Karpas-422 (cell line): ENCODE data around the gene MED19. TPM values are rescaled to one million over a fixed set of nuclear protein-coding genes. Genes with fewer than 3 reads are reported as not detected.

ENCODE experiments used
- DNase-seq: peaks from one replicate; pipeline ENCODE4 v3.0.0-alpha.2; 2015
- H2AFZ ChIP-seq: fragments of 200-600 bp; sonication (generic); 2 replicates; pipeline ENCODE4 v1.6.1; 2014; ENCODE audit warnings: antibody characterized with exemption, low read length, mixed read lengths
- H3K27ac ChIP-seq: fragments of 200-600 bp; sonication (generic); 2 replicates; pipeline ENCODE4 v1.5.1; 2014; ENCODE audit warnings: mild to moderate bottlenecking, low read length, moderate library complexity
- H3K27me3 ChIP-seq: fragments of 200-600 bp; sonication (generic); 2 replicates; pipeline ENCODE4 v1.6.1; 2014; ENCODE audit warnings: low read length, mixed read lengths
- H3K36me3 ChIP-seq: fragments of 200-600 bp; sonication (generic); 2 replicates; pipeline ENCODE4 v1.6.1; 2014; ENCODE audit warnings: low read length, mixed read lengths; ENCODE audit not compliant: insufficient read depth
- H3K4me1 ChIP-seq: fragments of 200-600 bp; sonication (generic); 2 replicates; pipeline ENCODE4 v1.6.1; 2014; ENCODE audit warnings: mild to moderate bottlenecking, low read length, mixed read lengths
- H3K4me2 ChIP-seq: fragments of 200-600 bp; sonication (generic); 2 replicates; pipeline ENCODE4 v1.6.1; 2014; ENCODE audit warnings: low read length, low read depth, mild to moderate bottlenecking; ENCODE audit not compliant: poor library complexity, severe bottlenecking
- H3K4me3 ChIP-seq: fragments of 200-600 bp; sonication (generic); 2 replicates; pipeline ENCODE4 v1.5.1; 2014; ENCODE audit warnings: mild to moderate bottlenecking, antibody characterized with exemption, low read length, mixed read lengths
- H3K79me2 ChIP-seq: fragments of 200-600 bp; sonication (generic); 2 replicates; pipeline ENCODE4 v1.6.1; 2014; ENCODE audit warnings: mild to moderate bottlenecking, low read length, mixed read lengths
- H3K9ac ChIP-seq: fragments of 200-600 bp; sonication (generic); 2 replicates; pipeline ENCODE4 v1.6.0; 2014; ENCODE audit warnings: low read length
- H3K9me2 ChIP-seq: fragments of 200-600 bp; sonication (generic), shearing (Covaris generic); replicated peaks from 2 replicates; pipeline ENCODE4 v1.6.0; 2014; ENCODE audit warnings: mild to moderate bottlenecking, low read length, moderate library complexity; ENCODE audit not compliant: insufficient read depth
- H3K9me3 ChIP-seq: fragments of 300-700, 200-600 bp; sonication (generic); 2 replicates; pipeline ENCODE4 v1.6.1; 2014; ENCODE audit warnings: low read length, mixed read lengths
- H4K20me1 ChIP-seq: fragments of 200-600 bp; sonication (generic); 2 replicates; pipeline ENCODE4 v1.6.1; 2014; ENCODE audit warnings: mild to moderate bottlenecking, antibody characterized with exemption, low read length, low read depth; ENCODE audit not compliant: insufficient read depth
- total RNA-seq: library from RNA; depleted of rRNA; stranded (reverse); fragments of >200 nt; shearing (Covaris generic); gene quantifications from 2 replicates; pipeline ENCODE4 v1.2.3, GENCODE V29; 2014; ENCODE audit warnings: low replicate concordance

The MED19 gene
- total RNA-seq, 1 experiment from 2014 or later = 12.8 TPM

DNA sequence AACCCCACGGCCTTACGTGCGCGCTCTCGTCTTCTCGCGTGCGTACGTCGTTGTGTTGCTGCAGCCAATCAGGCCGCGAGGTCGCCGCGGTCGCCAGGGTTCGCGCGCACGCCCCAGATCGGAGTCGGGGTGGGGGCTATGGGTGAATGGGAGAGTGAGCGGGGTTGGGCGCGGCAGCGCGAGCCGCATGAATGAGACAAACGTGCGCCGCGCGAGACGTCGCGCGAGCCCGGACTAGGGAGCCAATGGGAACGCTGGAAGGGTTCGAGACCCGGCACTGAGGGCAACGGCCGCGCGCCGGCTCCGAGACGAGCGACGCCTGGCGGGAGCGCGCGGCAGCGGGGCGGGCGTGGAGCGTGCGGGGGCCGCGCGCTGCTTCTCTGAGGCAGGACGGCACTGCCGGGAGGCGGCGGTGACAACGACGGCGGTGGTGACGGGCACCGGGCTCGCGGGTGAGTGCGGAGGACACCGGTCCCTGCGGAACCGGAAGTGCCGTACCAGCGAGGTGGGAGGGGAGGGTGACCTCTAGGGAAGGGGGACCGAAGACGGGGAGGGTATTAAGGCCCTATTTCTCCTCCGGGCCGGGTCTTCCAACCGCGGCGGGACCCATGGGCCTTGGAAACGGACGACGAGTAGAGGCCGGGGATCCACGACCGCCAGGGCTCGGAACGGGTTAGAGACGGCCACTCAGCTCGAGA lies 44.1 kb downstream of the MED19 start, which contains the start of gene ZDHHC5:
Gene ZDHHC5 (plus strand): TSS at position 379 of the 698 bp plus-strand sequence. CDS start 4,977 bp downstream, outside the sequence.
- no peaks in the 10 kb centered on the region for H3K27me3 ChIP-seq
- peaks cover 23% of the 10 kb centered on the region; the same call in 1 of the 2 replicates for H3K36me3 ChIP-seq
- peak within 1 kb of the TSS; percentile 99 for H3K4me2 ChIP-seq
- peaks cover 20% of the 10 kb centered on the region for H3K4me1 ChIP-seq
- peaks cover 49% of the 10 kb centered on the region for H3K79me2 ChIP-seq
- H3K9ac ChIP-seq = peak within 1 kb of the TSS; percentile 98
- DNase-seq = peak; percentile 99
- peak within 1 kb of the TSS; percentile 97 for H3K4me3 ChIP-seq
- peaks cover 23% of the 10 kb centered on the region for H4K20me1 ChIP-seq
- no peaks in the 10 kb centered on the region for H3K9me2 ChIP-seq
- H2AFZ ChIP-seq = peak within 1 kb of the TSS; percentile 96
- peak within 1 kb of the TSS; percentile 89 for H3K27ac ChIP-seq
- H3K9me3 ChIP-seq = no peaks in the 10 kb centered on the region

DNA sequence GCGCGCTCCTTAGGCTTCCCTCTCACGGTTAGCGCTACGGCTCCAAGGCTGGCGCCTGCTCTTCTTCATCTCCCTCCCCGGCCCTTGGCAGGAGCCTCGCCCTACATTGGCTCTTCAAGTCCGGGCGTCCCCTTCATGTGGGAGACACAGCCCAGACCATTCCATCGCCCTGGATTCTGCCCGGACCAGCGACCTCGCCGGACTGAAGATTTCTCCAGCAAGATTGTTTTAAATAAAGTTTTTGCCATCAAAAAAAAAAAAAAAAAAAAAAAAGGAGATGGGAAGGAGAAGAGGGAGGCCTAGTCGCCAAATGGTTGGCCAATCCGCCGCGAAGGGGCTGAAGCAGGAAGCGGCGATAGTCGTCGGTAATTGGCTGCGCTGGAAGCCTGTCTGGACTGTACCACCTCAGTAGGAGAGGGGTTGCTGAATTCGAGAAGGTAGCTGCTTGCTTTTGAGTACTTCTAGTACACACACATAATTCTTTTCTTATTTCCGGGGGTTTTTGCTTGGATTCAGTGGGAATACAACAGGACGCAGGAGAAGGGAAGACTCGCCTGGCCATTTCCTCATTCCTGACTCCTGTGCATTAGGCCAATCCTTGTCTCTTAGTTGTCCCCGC lies 44.8 kb downstream of the MED19 start:
- Histone ChIP-seq H3K27me3 (no peaks in the 10 kb centered on the region), H3K4me3 (peak overlapping the region; percentile 97), H3K79me2 (peaks cover 42% of the 10 kb centered on the region), H3K4me1 (peaks cover 20% of the 10 kb centered on the region), H3K9me2 (no peaks in the 10 kb centered on the region), H3K9me3 (no peaks in the 10 kb centered on the region), H3K36me3 (peaks cover 17% of the 10 kb centered on the region; the same call in 1 of the 2 replicates), H2AFZ (peak overlapping the region; percentile 96), H3K27ac (peak overlapping the region; percentile 82), H3K9ac (peak overlapping the region; percentile 84), H3K4me2 (peak overlapping the region; percentile 99), H4K20me1 (peaks cover 16% of the 10 kb centered on the region)
- DNase-seq = peak; percentile 99

DNA sequence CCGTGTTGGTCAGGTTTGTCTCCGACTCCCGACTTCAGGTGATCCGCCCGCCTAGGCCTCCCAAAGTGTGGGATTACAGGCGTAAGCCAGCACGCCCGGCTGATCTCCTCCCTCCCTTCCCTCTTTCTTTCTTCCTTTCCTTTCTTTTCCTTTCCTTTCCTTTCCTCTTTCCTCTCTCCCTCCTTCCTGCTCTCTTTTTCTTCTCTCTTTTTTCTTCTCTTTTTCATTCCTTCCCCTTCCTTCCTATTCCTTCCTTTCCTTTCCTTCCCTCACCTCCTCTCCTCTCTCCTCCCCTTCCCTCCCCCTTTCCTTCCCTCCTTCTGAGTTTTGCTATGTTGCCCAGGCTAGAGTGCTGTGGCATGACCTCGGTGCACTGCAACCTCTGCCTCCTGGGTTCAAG lies 48.0 kb downstream of the MED19 start:
- Histone ChIP-seq H3K36me3 (peaks cover 16% of the 10 kb centered on the region; the same call in 1 of the 2 replicates), H3K9me3 (no peaks in the 10 kb centered on the region), H3K4me1 (peaks cover 9% of the 10 kb centered on the region), H3K9ac (no peak overlapping the region), H3K9me2 (no peaks in the 10 kb centered on the region), H4K20me1 (peaks cover 1% of the 10 kb centered on the region), H3K4me2 (no peak overlapping the region), H3K4me3 (no peak overlapping the region), H3K27me3 (no peaks in the 10 kb centered on the region), H3K79me2 (peaks cover 36% of the 10 kb centered on the region), H3K27ac (no peak overlapping the region), H2AFZ (no peak overlapping the region)
- DNase-seq = no peak

DNA sequence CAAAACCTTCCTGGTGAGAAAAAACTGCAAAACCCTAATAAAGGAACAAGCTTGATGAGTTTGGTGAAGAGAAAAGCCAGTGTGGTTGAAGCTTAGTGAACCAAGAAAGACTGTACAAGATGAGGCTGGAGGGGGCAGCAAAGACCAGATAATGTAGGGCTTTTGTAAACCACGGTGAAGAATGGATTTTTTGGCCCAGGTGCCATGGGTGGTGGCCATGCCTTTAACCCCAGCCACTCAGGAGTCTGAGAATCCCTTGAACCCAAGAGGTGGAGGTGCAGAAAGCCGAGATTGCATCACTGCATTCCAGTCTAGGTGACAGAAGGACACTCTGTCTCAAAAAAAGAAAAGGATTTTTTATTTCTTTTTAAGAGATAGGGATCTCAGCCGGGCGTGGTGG lies 49.1 kb downstream of the MED19 start:
- Histone ChIP-seq H3K9ac (no peak overlapping the region), H3K27ac (no peak overlapping the region), H4K20me1 (0 out of 2 replicates have a peak, but pooled peaks cover 4% of the 10 kb centered on the region), H3K27me3 (no peaks in the 10 kb centered on the region), H3K9me2 (no peaks in the 10 kb centered on the region), H3K79me2 (peaks cover 37% of the 10 kb centered on the region), H3K4me1 (peaks cover 16% of the 10 kb centered on the region), H3K36me3 (peaks cover 16% of the 10 kb centered on the region; the same call in 1 of the 2 replicates), H3K4me2 (no peak overlapping the region), H3K9me3 (no peaks in the 10 kb centered on the region), H3K4me3 (no peak overlapping the region), H2AFZ (no peak overlapping the region)
- DNase-seq = peak; percentile 73

DNA sequence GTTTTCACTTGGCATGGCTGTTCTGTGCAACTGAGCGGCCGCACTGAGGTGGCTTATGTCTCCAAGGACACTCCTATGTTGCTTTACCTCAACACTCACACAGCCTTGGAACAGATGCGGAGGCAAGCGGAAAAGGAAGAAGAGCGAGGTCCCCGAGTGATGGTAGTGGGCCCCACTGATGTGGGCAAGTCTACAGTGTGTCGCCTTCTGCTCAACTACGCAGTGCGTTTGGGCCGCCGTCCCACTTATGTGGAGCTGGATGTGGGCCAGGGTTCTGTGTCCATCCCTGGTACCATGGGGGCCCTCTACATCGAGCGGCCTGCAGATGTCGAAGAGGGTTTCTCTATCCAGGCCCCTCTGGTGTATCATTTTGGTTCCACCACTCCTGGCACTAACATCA lies 52.3 kb downstream of the MED19 start:
- Histone ChIP-seq H3K4me2 (no peak overlapping the region), H3K9me2 (no peaks in the 10 kb centered on the region), H4K20me1 (0 out of 2 replicates have a peak, but pooled peaks cover 4% of the 10 kb centered on the region), H3K27me3 (no peaks in the 10 kb centered on the region), H3K79me2 (peaks cover 41% of the 10 kb centered on the region), H3K9ac (no peak overlapping the region), H3K36me3 (peaks cover 16% of the 10 kb centered on the region; the same call in 1 of the 2 replicates), H3K9me3 (no peaks in the 10 kb centered on the region), H2AFZ (no peak overlapping the region), H3K4me1 (peaks cover 15% of the 10 kb centered on the region), H3K27ac (no peak overlapping the region), H3K4me3 (no peak overlapping the region)
- DNase-seq = no peak

DNA sequence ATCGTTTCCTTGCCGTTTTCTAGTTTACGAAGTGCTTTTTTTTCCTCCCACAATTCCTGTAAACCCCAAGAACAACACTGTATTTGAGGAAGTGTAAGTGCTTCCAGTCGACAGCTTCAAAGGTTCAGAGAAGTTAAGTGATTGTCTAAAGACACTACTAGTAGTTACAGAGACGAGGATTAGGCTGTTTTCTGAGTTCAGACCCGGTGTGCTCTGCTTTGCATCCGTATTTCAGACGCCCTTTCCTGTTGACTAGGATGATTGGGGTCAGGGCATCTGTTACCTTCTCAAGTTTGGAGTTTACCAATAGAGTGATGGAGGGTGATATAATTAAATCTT lies 54.0 kb downstream of the MED19 start:
- H3K27me3 ChIP-seq = no peaks in the 10 kb centered on the region
- peaks cover 41% of the 10 kb centered on the region for H3K79me2 ChIP-seq
- peak overlapping the region; percentile 100 for H3K4me2 ChIP-seq
- H3K9me3 ChIP-seq = no peaks in the 10 kb centered on the region
- H3K4me1 ChIP-seq = peaks cover 15% of the 10 kb centered on the region
- no peaks in the 10 kb centered on the region for H3K9me2 ChIP-seq
- H3K27ac ChIP-seq = peak overlapping the region; percentile 2; the same call in 1 of the 2 replicates
- H3K9ac ChIP-seq = peak overlapping the region; percentile 84
- peak; percentile 62 for DNase-seq
- H4K20me1 ChIP-seq = 0 out of 2 replicates have a peak, but pooled peaks cover 4% of the 10 kb centered on the region
- peak overlapping the region; percentile 89 for H3K4me3 ChIP-seq
- H3K36me3 ChIP-seq = peaks cover 16% of the 10 kb centered on the region; the same call in 1 of the 2 replicates
- H2AFZ ChIP-seq = peak overlapping the region; percentile 64; the same call in 1 of the 2 replicates

DNA sequence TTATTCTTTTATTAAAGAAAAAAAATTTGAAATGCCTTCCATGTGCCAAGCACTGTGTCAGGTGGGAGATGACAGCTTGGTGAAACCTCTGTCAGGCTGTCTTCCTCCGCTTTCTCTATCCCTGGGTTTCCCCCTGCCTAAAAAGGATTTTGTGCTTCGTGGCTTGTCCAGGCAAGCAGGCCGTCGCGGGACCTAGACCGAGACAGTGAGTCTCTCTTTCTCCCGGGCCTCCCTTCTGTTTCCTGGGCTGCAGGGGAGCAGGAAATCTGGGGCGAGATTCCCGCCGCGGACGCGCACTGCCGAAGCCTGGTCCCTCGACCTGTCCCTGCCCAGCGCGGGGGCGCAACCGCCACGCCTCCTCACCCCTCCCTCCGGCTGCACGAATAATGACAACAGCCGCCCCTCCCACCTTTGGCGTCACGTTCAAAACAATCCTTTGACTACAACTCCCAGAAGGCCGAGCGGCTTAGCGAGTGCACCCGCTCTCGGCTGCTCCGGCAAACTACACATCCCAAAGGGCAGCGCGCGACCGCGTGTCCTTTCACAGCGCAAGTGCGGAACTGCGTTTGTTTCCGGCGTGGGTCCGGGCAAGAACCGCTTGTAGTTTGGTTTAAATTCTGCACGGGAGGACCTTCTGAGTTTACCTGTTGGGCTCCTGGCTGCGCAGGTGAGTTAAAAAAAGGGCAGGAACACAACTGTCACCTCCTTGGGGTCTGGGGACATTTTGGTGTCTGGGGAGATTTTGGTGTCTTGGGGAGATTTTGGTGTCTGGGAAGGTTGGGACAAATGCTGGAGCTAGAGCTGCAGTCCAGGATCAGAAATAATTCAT lies 54.6 kb downstream of the MED19 start, which contains the start of gene CLP1:
Gene CLP1 (plus strand): TSS at position 569 of the 829 bp plus-strand sequence. CDS start 1,715 bp downstream, outside the sequence.
- no peaks in the 10 kb centered on the region for H3K27me3 ChIP-seq
- peaks cover 16% of the 10 kb centered on the region; the same call in 1 of the 2 replicates for H3K36me3 ChIP-seq
- peak within 1 kb of the TSS; percentile 89 for H3K4me3 ChIP-seq
- peak within 1 kb of the TSS; percentile 2; the same call in 1 of the 2 replicates for H3K27ac ChIP-seq
- no peaks in the 10 kb centered on the region for H3K9me3 ChIP-seq
- peak within 1 kb of the TSS; percentile 84 for H3K9ac ChIP-seq
- H3K4me2 ChIP-seq = peak within 1 kb of the TSS; percentile 100
- H3K9me2 ChIP-seq = no peaks in the 10 kb centered on the region
- H3K4me1 ChIP-seq = peaks cover 15% of the 10 kb centered on the region
- H3K79me2 ChIP-seq = peaks cover 41% of the 10 kb centered on the region
- DNase-seq = peak; percentile 99
- H4K20me1 ChIP-seq = 0 out of 2 replicates have a peak, but pooled peaks cover 4% of the 10 kb centered on the region
- peak within 1 kb of the TSS; percentile 80 for H2AFZ ChIP-seq
